Ectodermal cell (in vitro differentiated cells): Measurements from ENCODE around the gene GULP1.

Experiments used
- H3K27ac ChIP-seq: 2 replicates; pipeline ENCODE4 v1.7.0; 2013; ENCODE audit warnings: mild to moderate bottlenecking, low read depth, low read length; ENCODE audit not compliant: insufficient read depth, poor library complexity, severe bottlenecking
- H3K27me3 ChIP-seq: 2 replicates; pipeline ENCODE4 v1.7.0; 2013; ENCODE audit warnings: mild to moderate bottlenecking, low read length; ENCODE audit not compliant: insufficient read depth, control insufficient read depth, poor library complexity, severe bottlenecking
- H3K36me3 ChIP-seq: one replicate; pipeline ENCODE4 v1.7.0; 2013; ENCODE audit warnings: low read length; ENCODE audit not compliant: control insufficient read depth, insufficient read depth
- H3K4me1 ChIP-seq: one replicate; pipeline ENCODE4 v1.7.0; 2013; ENCODE audit warnings: low read length; ENCODE audit not compliant: control insufficient read depth, insufficient read depth
- H3K4me3 ChIP-seq: 2 replicates; pipeline ENCODE4 v1.7.0; 2013; ENCODE audit warnings: low read depth, low read length, control low read depth; ENCODE audit not compliant: insufficient read depth
- H3K9me3 ChIP-seq: 2 replicates; pipeline ENCODE4 v1.7.0; 2013; ENCODE audit warnings: mild to moderate bottlenecking, low read length, moderate library complexity; ENCODE audit not compliant: control insufficient read depth
- WGBS, 2 experiments: methylation state at CpG; one replicate each; pipeline ENCODE4 v1.1.7; 2013; ENCODE audit warnings: missing lambda C conversion rate in 2 of 2; 5-methylcytosine and 5-hydroxymethylcytosine counted together

GULP1 gene

GRCh38 chr2:188320861-188321260 is 29.2 kb downstream of the GULP1 start:
- H3K27ac ChIP-seq: no peak overlapping the region
- no peaks in the 10 kb centered on the region for H3K9me3 ChIP-seq
- H3K4me1 ChIP-seq: peaks cover 17% of the 10 kb centered on the region
- 100% methylated on average over 1 of the region's 2 CpGs; no CpG with 5 or more reads in 1 of the 2 experiments for WGBS, 2 experiments
- H3K4me3 ChIP-seq: no peak overlapping the region
- no peaks in the 10 kb centered on the region for H3K36me3 ChIP-seq
- H3K27me3 ChIP-seq: no peaks in the 10 kb centered on the region

DNA sequence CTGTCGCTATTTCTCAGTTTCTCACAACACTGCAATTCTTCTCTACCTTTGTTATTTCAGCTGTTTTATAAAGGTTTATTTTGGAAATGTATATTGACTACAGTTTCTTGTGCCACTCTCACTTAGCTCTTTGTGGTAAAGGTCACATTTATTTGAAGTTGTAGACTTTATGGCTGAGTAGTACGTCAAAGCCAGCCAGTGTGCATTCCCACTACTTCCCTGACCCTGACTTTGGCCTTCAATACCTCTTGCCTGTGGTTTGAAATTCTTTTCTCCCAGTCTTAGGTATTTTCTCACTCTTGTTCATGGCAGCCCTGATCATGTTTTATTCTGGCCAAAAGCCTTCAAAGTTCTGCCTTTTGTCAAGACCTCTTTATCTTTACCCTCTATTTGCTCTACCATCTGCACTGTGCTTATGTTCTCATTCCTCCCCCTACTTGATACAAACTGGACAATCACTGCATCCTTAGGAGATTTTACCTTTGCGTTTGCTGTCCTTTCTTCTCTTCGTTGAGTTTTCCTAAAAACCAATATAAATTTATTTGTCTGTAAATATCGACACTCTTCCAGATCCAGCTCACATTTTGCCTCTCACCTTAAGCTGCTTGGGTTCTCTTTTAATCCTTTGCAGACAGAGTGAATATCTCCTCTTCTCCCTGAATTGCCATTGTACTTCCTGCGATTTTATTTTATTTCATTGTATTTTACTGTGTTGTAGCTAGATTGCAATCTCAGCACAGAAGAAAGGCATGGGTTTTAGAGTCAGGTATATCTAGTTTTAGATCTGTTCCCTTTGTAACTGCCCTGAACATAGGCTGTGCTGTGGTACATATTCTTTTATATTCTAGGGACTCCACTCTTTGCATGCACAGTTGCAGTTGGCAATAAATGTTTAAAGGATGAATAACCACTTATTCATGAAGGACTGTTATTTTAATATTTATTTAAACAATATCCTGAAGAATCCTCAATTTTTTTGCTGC is 31.2 kb downstream of the GULP1 start:
- no peaks in the 10 kb centered on the region for H3K36me3 ChIP-seq
- no peak overlapping the region for H3K4me3 ChIP-seq
- H3K9me3 ChIP-seq: no peaks in the 10 kb centered on the region
- WGBS, 2 experiments: 52 to 55% methylated on average over 5 of the region's 6 CpGs
- peaks cover 11% of the 10 kb centered on the region for H3K4me1 ChIP-seq
- no peak overlapping the region for H3K27ac ChIP-seq
- H3K27me3 ChIP-seq: no peaks in the 10 kb centered on the region

DNA sequence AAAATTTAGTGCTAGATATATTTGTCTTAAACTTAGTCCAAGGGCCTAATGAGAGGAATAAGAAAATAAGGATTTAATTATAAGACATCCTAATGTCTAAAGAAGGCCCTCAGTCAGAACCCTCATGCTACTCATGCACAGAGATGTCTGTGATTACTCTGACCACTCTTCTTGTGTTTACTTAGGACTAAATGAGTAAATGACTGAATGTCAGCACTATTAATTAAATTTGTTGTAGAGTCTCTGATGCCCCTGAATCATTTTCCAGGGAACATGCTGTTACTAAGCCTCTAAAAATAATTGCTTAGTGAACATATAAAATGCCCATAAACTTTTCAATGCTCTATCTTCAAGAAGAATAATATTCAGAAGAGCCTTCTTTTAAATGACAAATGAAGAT is 32.4 kb downstream of the GULP1 start:
- Histone ChIP-seq H3K9me3 (no peaks in the 10 kb centered on the region), H3K4me3 (no peak overlapping the region), H3K36me3 (no peaks in the 10 kb centered on the region), H3K27me3 (no peaks in the 10 kb centered on the region), H3K4me1 (peaks cover 11% of the 10 kb centered on the region), H3K27ac (no peak overlapping the region)

DNA sequence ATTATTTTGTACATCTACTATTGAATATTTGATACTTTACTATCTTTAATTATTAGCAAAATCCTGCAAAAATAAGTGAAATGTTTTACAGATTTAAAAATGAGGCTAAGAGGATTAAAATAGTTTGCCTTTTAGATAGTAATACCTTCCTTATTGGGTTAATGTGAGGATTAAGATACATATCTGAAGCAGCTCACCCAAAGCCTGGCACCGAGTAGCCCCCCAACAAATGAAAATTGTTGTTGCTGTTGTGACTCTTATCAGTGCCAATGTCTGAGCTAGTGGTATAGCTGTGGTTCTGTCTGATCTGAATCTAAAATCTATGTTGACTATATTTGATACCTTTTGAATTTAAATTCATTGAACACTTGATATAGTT is 34.6 kb downstream of the GULP1 start:
- Histone ChIP-seq H3K4me3 (no peak overlapping the region), H3K4me1 (peaks cover 11% of the 10 kb centered on the region), H3K27ac (no peak overlapping the region), H3K9me3 (no peaks in the 10 kb centered on the region), H3K27me3 (no peaks in the 10 kb centered on the region), H3K36me3 (no peaks in the 10 kb centered on the region)
- 92 to 95% methylated on average over 1 of the region's 1 CpG for WGBS, 2 experiments

DNA sequence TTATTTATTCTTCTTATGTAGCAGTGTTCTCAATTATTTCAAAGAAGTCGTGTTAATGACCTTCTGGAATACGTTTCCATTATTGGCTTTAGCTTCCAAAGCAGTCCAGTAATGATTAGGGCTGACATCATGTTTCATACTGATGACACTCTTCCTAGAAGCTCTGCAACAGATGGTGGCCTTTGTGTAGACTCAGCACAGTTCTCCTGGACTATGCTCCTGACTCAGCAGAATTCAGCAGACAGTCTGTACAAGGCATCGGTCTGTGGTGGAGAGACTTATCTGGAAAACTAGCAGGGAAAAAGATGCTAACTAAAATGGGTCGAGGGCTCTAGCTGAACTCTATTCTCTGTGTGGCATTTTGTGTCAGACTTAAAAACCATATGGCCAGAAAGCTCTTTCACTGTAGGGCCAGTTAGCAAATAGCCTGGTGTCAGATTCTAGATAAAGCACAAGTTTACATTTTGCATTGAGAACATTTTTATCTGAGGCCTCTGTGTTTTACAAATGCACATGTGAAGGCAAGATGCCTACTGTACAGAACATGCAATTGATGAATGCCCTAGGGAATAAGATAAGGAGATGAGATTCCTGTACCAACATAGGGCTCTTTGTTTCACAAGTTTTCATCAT is 35.1 kb downstream of the GULP1 start:
- Histone ChIP-seq H3K4me1 (peaks cover 11% of the 10 kb centered on the region), H3K27ac (peak overlapping the region; percentile 19), H3K36me3 (no peaks in the 10 kb centered on the region), H3K9me3 (no peaks in the 10 kb centered on the region), H3K4me3 (no peak overlapping the region), H3K27me3 (no peaks in the 10 kb centered on the region)
- 92 to 93% methylated on average over 4 of the region's 4 CpGs for WGBS, 2 experiments

DNA sequence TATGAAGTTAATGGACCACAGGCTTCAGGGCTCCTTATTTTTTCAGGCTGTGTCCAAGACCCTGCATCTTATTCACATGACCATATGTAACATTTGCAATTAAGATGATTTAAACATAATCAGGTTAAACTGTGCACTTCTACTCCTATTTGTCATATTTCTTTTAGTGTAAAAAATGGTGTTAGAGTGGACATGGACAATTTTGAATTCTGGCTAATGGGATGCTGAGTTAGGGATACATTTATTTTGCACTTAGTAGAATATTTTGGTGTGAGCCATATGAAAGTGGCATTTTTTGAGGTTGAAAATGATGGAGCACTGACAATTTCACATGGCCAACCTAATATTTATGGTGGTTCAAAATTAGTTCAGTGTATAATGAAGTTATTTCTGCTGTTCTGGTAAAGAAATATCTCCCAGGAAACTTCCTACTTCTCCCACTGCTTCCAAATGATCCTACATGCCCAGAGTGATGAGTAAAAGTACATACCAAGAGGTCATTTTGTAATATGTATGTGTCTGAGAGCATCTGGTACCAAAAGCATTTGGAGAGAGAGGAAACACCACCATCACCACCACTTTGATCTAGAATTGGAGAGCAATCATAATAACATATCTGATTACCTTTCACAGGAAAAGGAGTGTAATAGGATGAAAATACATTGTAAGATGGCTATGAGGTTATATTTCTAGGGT is 36.0 kb downstream of the GULP1 start:
- Histone ChIP-seq H3K9me3 (no peaks in the 10 kb centered on the region), H3K36me3 (no peaks in the 10 kb centered on the region), H3K27me3 (no peaks in the 10 kb centered on the region), H3K27ac (no peak overlapping the region), H3K4me3 (no peak overlapping the region), H3K4me1 (peaks cover 14% of the 10 kb centered on the region)

DNA sequence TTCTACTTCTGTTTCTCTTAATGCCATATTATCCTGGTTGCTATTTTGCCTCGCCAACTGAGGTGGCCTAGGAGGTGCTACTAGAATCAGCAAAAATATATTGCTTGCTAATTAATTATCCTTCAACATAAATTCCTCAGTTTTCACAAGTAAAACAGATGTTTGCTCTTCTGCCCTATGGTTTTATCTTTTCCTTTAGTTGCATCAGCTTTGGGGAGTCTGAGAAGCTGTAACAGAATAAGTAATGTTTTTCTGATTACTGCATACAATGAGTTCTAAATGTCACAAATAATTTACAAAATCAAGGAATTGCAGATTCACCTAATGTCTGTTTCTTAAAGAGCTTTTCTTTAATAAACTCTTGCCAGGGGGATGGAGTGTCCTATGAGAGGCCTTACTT is 36.7 kb downstream of the GULP1 start:
- Histone ChIP-seq H3K27ac (no peak overlapping the region), H3K4me1 (peaks cover 15% of the 10 kb centered on the region), H3K27me3 (no peaks in the 10 kb centered on the region), H3K9me3 (no peaks in the 10 kb centered on the region), H3K4me3 (no peak overlapping the region), H3K36me3 (no peaks in the 10 kb centered on the region)
- 86% methylated on average over 1 of the region's 1 CpG for WGBS, 2 experiments

DNA sequence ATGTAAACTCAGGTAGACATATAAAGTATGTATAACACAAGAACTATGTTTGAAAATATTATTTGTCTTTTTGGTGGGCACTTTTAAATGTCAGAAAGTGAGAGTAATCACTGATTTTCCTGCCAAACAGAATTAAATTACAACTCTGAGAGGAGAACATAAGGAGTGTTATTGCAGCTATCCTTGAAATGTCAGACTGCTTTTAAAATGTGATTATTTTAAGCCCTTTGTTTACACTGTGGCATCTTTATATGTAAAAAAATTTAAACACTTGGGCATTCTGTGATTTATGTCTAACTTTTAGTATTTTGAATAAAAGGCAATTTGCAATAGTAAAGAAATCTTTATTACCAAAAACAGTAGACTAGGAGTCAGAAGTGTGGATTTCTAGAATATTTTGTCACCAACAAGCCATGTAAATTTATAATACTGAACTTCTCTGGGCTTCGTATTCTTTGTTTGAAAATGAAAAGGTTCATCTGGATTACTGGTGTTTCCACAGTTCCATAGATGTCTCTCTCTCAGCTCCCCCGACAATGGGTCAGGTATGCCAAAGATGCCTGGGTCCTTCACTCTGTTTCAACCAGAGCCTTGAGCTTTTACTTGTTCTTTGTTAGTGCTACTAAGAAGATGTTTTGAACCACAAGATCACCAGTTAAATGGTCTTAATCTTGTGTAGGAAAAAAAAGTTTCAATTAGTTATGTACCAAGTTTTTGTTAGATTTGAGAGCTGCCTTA is 38.8 kb downstream of the GULP1 start:
- no peak overlapping the region for H3K27ac ChIP-seq

GRCh38 chr2:188332619-188333018 is 40.9 kb downstream of the GULP1 start:
- 90 to 95% methylated on average over 2 of the region's 2 CpGs for WGBS, 2 experiments
- H3K4me1 ChIP-seq: peaks cover 35% of the 10 kb centered on the region
- peak overlapping the region; percentile 68 for H3K27ac ChIP-seq

More for the DNA sequence above, 38.8 kb downstream of the GULP1 start:
- 85 to 94% methylated on average over 2 of the region's 2 CpGs for WGBS, 2 experiments
- no peaks in the 10 kb centered on the region for H3K9me3 ChIP-seq
- no peak overlapping the region for H3K4me3 ChIP-seq
- no peaks in the 10 kb centered on the region for H3K27me3 ChIP-seq
- no peaks in the 10 kb centered on the region for H3K36me3 ChIP-seq
- H3K4me1 ChIP-seq: peaks cover 31% of the 10 kb centered on the region

More at GRCh38 chr2:188332619-188333018, 40.9 kb downstream of the GULP1 start:
- Histone ChIP-seq H3K27me3 (no peaks in the 10 kb centered on the region), H3K9me3 (no peaks in the 10 kb centered on the region), H3K4me3 (no peak overlapping the region), H3K36me3 (no peaks in the 10 kb centered on the region)
